ENCODE data around the gene WASF2.
A peak's percentile ranks its signal among the peaks of the same experiment; 100 is the strongest.

Gene WASF2

DNA sequence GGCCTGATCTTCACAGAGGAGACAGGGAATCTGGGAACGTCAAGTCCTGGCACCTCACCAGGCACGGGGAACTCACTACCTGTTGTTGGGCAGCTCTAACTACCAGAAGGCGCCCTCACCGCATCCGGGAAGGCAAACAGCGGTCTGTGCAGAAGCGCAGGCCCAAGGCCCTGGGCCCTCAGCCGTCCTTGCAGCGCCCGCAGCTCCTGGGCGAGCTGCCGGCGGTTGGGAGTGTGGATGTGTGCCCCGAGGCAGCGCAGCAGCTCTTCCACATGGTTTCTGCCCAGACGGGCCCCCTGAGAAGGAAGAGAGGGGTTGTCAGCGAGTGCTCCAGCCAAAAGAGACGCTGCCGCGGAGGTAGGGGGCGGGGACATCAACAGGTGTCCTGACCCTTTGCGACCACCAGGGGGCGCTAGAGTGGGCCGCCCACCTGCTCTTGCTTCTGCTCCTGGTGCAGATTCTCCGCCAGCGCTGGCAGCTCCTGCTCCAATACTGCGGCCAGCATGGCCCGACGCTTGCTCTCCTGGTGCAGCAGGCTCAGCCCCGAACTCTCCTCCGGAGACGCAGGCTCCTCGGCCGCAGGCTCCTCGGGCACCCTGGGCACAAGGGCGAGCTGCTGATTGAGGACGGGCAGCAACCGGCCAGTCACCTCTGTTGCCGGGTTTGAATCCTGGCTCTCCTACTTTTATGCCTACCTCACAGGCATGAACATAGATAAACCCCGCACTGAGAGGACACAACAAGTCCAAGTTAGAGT lies 132.5 kb downstream of the WASF2 start:
- peak; percentile 72 for DNase-seq (ENCODE audit: low read depth)

GRCh38 chr1:27356619-27357280 lies 133.2 kb downstream of the WASF2 start:
- DNase-seq (ENCODE audit: low read depth) = no peak

GRCh38 chr1:27356277-27356618 lies 133.7 kb downstream of the WASF2 start:
- DNase-seq (ENCODE audit: low read depth) = no peak

GRCh38 chr1:27355683-27356082 lies 134.3 kb downstream of the WASF2 start:
- no peak for DNase-seq (ENCODE audit: low read depth)
